H1 (cell line): ENCODE data around the gene PEPD.

Experiments used
- ATF3 ChIP-seq: IDR thresholded peaks from 2 replicates; pipeline ENCODE4 v1.6.1; 2011; ENCODE audit warnings: low read depth, mild to moderate bottlenecking, low read length; ENCODE audit not compliant: insufficient read depth
- CREB1 ChIP-seq: IDR thresholded peaks from 2 replicates; pipeline ENCODE4 v1.6.1; 2012; ENCODE audit warnings: inconsistent platforms
- EP300 ChIP-seq, 2 experiments: IDR thresholded peaks; 1 replicate in 1 of 2; 2 replicates in 1 of 2; pipeline ENCODE4 v1.6.1; 2011 to 2012; ENCODE audit warnings: low read depth in 2 of 2, low read length in 2 of 2, mild to moderate bottlenecking in 2 of 2, borderline replicate concordance in 1 of 2, inconsistent platforms in 1 of 2, moderate library complexity in 1 of 2
- KDM5A ChIP-seq: fragments of 200-600 bp; IDR thresholded peaks from 2 replicates; pipeline ENCODE4 v1.7.1; 2012; ENCODE audit warnings: mild to moderate bottlenecking, low read length, inconsistent platforms, mixed read lengths
- MAX ChIP-seq: IDR thresholded peaks from 2 replicates; pipeline ENCODE4 v1.6.1; 2012; ENCODE audit warnings: inconsistent platforms
- POLR2A ChIP-seq, 2 experiments: IDR thresholded peaks; 1 replicate in 1 of 2; 2 replicates in 1 of 2; pipeline ENCODE4 v1.6.1; 2011; ENCODE audit warnings: low read depth in 2 of 2, low read length in 2 of 2, mild to moderate bottlenecking in 2 of 2; ENCODE audit errors: control extremely low read depth in 1 of 2
- SIRT6 ChIP-seq: IDR thresholded peaks from one replicate; pipeline ENCODE4 v1.7.1; 2012; ENCODE audit warnings: low read length, inconsistent platforms
- TBP ChIP-seq: IDR thresholded peaks from 2 replicates; pipeline ENCODE4 v1.6.1; 2011; ENCODE audit warnings: low read depth, low read length, improper control_type of control experiment
- ZNF274 ChIP-seq: IDR thresholded peaks from 2 replicates; pipeline ENCODE4 v1.7.0; 2012; ENCODE audit warnings: low read length, borderline replicate concordance; ENCODE audit errors: extremely low read depth
- TF ChIP-seq, protein P1 (sequence below), 3 experiments: IDR thresholded peaks; 1 replicate in 2 of 3; 2 replicates in 1 of 3; pipeline versions ENCODE4 v1.5.1 to v1.6.1; 2011; ENCODE audit warnings: low read length in 3 of 3, mild to moderate bottlenecking in 3 of 3, inconsistent platforms in 2 of 3, low read depth in 1 of 3, moderate library complexity in 1 of 3; ENCODE audit not compliant: insufficient read depth in 1 of 3; ENCODE audit errors: control extremely low read depth in 1 of 3

- TF ChIP-seq TBP: no peak
- no peak for TF ChIP-seq ZNF274
- TF ChIP-seq EP300 (IDR thresholded peaks at IDR 0.05; ENCODE audit: borderline replicate concordance in 1 of 2, low read depth in 2 of 2, low read length in 2 of 2): no peak
- TF ChIP-seq, protein P1, sequence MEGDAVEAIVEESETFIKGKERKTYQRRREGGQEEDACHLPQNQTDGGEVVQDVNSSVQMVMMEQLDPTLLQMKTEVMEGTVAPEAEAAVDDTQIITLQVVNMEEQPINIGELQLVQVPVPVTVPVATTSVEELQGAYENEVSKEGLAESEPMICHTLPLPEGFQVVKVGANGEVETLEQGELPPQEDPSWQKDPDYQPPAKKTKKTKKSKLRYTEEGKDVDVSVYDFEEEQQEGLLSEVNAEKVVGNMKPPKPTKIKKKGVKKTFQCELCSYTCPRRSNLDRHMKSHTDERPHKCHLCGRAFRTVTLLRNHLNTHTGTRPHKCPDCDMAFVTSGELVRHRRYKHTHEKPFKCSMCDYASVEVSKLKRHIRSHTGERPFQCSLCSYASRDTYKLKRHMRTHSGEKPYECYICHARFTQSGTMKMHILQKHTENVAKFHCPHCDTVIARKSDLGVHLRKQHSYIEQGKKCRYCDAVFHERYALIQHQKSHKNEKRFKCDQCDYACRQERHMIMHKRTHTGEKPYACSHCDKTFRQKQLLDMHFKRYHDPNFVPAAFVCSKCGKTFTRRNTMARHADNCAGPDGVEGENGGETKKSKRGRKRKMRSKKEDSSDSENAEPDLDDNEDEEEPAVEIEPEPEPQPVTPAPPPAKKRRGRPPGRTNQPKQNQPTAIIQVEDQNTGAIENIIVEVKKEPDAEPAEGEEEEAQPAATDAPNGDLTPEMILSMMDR (IDR thresholded peaks at IDR 0.05; ENCODE audit: control extremely low read depth in 1 of 3, insufficient read depth in 1 of 3, low read depth in 1 of 3, low read length in 3 of 3): no peak
- TF ChIP-seq CREB1: no peak
- no peak for TF ChIP-seq KDM5A
- no peak for TF ChIP-seq SIRT6
- TF ChIP-seq POLR2A (IDR thresholded peaks at IDR 0.05; ENCODE audit: control extremely low read depth in 1 of 2, low read depth in 2 of 2, low read length in 2 of 2): no peak
- no peak for TF ChIP-seq MAX
- TF ChIP-seq ATF3: no peak
These were observed 108.2 kb downstream of the PEPD start for GRCh38 chr19:33413426-33413725.
